ENCODE measurements around the gene FAM117B. TPM values are rescaled to one million over a fixed set of nuclear protein-coding genes. Genes with fewer than 3 reads are reported as not detected.

Gene FAM117B
- total RNA-seq, 1 experiment from 2014 or later: 9.1 TPM

DNA sequence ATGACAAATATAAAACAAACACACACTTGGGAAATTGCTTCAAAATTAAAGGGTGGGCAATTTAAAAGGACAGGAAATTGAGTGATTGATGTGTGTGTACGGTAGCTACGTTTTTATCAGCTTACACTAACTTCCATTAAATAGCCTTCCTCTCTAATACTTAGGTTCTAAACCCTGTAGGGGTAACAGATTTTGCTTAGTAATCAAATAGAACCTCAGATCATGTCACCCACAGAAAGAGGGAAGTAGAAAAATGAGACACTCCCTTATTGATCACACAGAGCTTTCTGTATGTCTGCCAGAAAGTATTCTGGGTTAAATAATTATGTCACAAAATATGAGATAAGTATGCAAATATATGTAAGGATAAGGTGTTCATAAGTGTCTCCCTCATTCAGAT is 143.4 kb downstream of the FAM117B start:
- Histone ChIP-seq H3K79me2 (ENCODE audit: insufficient read depth, low read length) (no peaks in the 10 kb centered on the region), H3K27ac (ENCODE audit: low read depth, low read length) (no peak overlapping the region), H3K9me3 (ENCODE audit: control insufficient read depth in 1 of 2, insufficient read depth in 1 of 2, low read depth in 1 of 2, low read length in 2 of 2) (no peaks in the 10 kb centered on the region), H3K4me3 (replicated peaks in 1 of 2; ENCODE audit: low read depth in 1 of 2, low read length in 2 of 2) (no peak overlapping the region), H3K36me3 (ENCODE audit: control insufficient read depth in 1 of 2, insufficient read depth in 2 of 2, low read length in 2 of 2) (no peaks in the 10 kb centered on the region), H4K20me1 (ENCODE audit: insufficient read depth) (no peaks in the 10 kb centered on the region), H3K4me2 (ENCODE audit: low read length) (no peak overlapping the region), H2AFZ (ENCODE audit: low read depth, low read length, poor library complexity, severe bottlenecking) (no peak overlapping the region), H3K4me1 (ENCODE audit: control insufficient read depth in 1 of 2, insufficient read depth in 2 of 2, low read length in 2 of 2) (peaks cover 2 to 16% of the 10 kb centered on the region in 2 experiments; a peak in 3 of 4 replicates), H3K9ac (ENCODE audit: low read length) (no peak overlapping the region), H3K9me2 (ENCODE audit: insufficient read depth) (no peaks in the 10 kb centered on the region), H3K27me3 (ENCODE audit: insufficient read depth, low read length) (no peaks in the 10 kb centered on the region)
- DNase-seq (ENCODE audit: low read depth, low spot score): no peak
- CTCF ChIA-PET: no interaction called here
- POLR2A ChIA-PET: no interaction called here
- intact Hi-C loops (cut with micrococcal nuclease): no loop called here
- RAD21 ChIA-PET (ENCODE audit: low non-redundant PET in 1 of 2, low total read pairs in 2 of 2, uncharacterized antibody in 2 of 2, unreplicated experiment in 2 of 2): no interaction called here
- no peak for TF ChIP-seq EGR1 (IDR thresholded peaks at IDR 0.05; ENCODE audit: low read depth)
- no peak for TF ChIP-seq ELF1 (IDR thresholded peaks at IDR 0.05; ENCODE audit: borderline replicate concordance, low read depth)
- TF ChIP-seq RAD21 (IDR thresholded peaks at IDR 0.05; ENCODE audit: low read depth): no peak
- TF ChIP-seq TCF7L2 (IDR thresholded peaks at IDR 0.05; ENCODE audit: borderline replicate concordance, extremely low read depth, insufficient read depth, insufficient read length): no peak
- TF ChIP-seq, protein P1, sequence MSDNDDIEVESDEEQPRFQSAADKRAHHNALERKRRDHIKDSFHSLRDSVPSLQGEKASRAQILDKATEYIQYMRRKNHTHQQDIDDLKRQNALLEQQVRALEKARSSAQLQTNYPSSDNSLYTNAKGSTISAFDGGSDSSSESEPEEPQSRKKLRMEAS (IDR thresholded peaks at IDR 0.05): no peak
- no peak for TF ChIP-seq JUND (IDR thresholded peaks at IDR 0.05)
- TF ChIP-seq YY1 (IDR thresholded peaks at IDR 0.05; ENCODE audit: extremely low read depth, insufficient replicate concordance, low read depth, low read length): no peak
- TF ChIP-seq CBX3 (IDR thresholded peaks at IDR 0.05; ENCODE audit: low read depth): no peak
- TF ChIP-seq, protein P2, sequence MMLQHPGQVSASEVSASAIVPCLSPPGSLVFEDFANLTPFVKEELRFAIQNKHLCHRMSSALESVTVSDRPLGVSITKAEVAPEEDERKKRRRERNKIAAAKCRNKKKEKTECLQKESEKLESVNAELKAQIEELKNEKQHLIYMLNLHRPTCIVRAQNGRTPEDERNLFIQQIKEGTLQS (IDR thresholded peaks at IDR 0.05): no peak
- no peak for TF ChIP-seq EZH2 (IDR thresholded peaks at IDR 0.05)
- TF ChIP-seq, protein P3, sequence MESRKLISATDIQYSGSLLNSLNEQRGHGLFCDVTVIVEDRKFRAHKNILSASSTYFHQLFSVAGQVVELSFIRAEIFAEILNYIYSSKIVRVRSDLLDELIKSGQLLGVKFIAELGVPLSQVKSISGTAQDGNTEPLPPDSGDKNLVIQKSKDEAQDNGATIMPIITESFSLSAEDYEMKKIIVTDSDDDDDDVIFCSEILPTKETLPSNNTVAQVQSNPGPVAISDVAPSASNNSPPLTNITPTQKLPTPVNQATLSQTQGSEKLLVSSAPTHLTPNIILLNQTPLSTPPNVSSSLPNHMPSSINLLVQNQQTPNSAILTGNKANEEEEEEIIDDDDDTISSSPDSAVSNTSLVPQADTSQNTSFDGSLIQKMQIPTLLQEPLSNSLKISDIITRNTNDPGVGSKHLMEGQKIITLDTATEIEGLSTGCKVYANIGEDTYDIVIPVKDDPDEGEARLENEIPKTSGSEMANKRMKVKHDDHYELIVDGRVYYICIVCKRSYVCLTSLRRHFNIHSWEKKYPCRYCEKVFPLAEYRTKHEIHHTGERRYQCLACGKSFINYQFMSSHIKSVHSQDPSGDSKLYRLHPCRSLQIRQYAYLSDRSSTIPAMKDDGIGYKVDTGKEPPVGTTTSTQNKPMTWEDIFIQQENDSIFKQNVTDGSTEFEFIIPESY (IDR thresholded peaks at IDR 0.05; ENCODE audit: extremely low read depth, insufficient replicate concordance, low read length): no peak
- TF ChIP-seq ZNF274 (IDR thresholded peaks at IDR 0.05; ENCODE audit: low read depth, low read length): no peak
- BruUV-seq (replicated peaks): no TSS peak
- ATAC-seq: no peak
